Measurements from ENCODE around the gene AMZ1. TPM values are rescaled to one million over a fixed set of nuclear protein-coding genes. Genes with fewer than 3 reads are reported as not detected.

AMZ1 gene
- total RNA-seq, 1 donor from 2014 or later, result 0.05 TPM

GRCh38 chr7:2753148-2753547 lies 65.1 kb downstream of the AMZ1 start:
- intact Hi-C loops (cut with DNase I), result no loop called here
- DNase-seq (ENCODE audit: missing footprints), result no peak
- ATAC-seq, result no peak

DNA sequence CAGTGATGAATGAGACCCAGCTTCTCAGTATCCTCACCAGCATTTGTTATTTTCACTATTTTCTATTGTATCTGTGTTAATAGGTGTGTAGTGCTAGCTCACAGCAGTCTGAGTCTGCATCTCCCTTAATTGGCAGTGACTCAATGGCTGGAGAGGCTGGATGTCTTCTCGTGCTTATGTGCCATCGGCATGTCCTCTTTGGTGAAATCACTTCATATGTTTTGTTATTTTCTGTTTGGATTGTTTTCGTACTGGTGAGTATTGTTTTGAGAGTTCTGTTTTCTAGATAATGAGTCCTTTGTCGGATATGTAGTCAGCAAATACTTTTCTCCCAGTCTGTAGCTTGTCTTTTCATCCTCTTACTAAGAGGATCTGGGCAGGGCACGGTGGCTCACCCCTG lies 66.1 kb downstream of the AMZ1 start:
- ATAC-seq (no peak), DNase-seq (ENCODE audit: missing footprints) (no peak)
- intact Hi-C loops (cut with DNase I), result no loop called here

DNA sequence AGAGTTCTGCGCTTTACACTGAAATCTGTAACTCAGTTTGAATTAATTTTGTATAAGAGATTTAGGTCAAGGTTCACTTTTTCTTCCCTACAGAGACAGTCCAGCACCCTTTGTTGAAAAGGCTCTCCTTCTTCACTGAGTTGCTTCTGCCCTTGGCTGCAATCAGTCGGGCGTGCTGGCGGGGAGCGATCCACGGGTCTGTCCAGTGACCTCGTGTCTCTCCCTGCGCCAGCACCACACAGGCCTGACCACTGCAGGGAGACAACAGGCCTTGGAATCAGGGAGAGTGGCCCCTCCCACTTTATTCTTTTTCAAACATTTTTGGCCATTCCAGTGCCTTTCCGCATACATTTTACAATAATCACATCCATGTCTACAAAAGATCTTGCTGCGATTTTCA lies 66.9 kb downstream of the AMZ1 start:
- no peak for ATAC-seq
- intact Hi-C loops (cut with DNase I), result no loop called here
- no peak for DNase-seq (ENCODE audit: missing footprints)

DNA sequence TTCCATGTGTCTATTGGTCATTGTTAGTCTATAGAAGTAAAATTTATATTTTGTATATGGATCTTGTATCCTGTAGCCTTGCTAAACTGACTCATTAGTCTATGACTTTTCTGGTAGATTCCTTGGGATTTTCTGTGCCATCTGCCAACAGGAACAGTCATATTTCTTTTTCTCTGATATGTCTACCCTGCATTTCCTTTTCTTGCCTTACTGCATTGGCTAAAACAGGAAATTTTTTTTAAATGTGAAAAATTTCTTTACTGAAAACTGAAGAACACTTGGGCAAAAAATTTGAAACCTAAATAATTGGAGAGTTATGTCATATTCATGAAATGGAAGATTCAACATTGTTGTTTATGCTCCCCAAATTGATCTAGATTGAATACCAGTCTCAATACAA lies 67.5 kb downstream of the AMZ1 start:
- no peak for DNase-seq (ENCODE audit: missing footprints)
- intact Hi-C loops (cut with DNase I), result no loop called here
- no peak for ATAC-seq

GRCh38 chr7:2757361-2757903 lies 69.4 kb downstream of the AMZ1 start:
- DNase-seq (ENCODE audit: missing footprints) (peak; percentile 69), ATAC-seq (no peak)
- intact Hi-C loops (cut with DNase I), result no loop called here

- DNase-seq (ENCODE audit: missing footprints) (no peak), ATAC-seq (peak; percentile 39)
- intact Hi-C loops (cut with DNase I), result no loop called here
Observed at GRCh38 chr7:2757904-2758672, 70.1 kb downstream of the AMZ1 start.

GRCh38 chr7:2758673-2759616 lies 70.9 kb downstream of the AMZ1 start:
- intact Hi-C loops (cut with DNase I), result no loop called here
- DNase-seq (ENCODE audit: missing footprints) (no peak), ATAC-seq (no peak)

GRCh38 chr7:2759736-2760097 lies 71.7 kb downstream of the AMZ1 start:
- ATAC-seq (no peak), DNase-seq (ENCODE audit: missing footprints) (no peak)

GRCh38 chr7:2760098-2760889 lies 72.3 kb downstream of the AMZ1 start:
- intact Hi-C loops (cut with DNase I), result loop anchor here (5.0 kb wide), 1 partner anchor 82 kb away; the partner anchor contains the start of gene GNA12
- peak; percentile 74 for DNase-seq (ENCODE audit: missing footprints)
- ATAC-seq, result peak; percentile 76

More at GRCh38 chr7:2759736-2760097, 71.7 kb downstream of the AMZ1 start:
- intact Hi-C loops (cut with DNase I), result loop anchor here (5.0 kb wide), 1 partner anchor 83 kb away; the partner anchor contains the start of gene GNA12

DNA sequence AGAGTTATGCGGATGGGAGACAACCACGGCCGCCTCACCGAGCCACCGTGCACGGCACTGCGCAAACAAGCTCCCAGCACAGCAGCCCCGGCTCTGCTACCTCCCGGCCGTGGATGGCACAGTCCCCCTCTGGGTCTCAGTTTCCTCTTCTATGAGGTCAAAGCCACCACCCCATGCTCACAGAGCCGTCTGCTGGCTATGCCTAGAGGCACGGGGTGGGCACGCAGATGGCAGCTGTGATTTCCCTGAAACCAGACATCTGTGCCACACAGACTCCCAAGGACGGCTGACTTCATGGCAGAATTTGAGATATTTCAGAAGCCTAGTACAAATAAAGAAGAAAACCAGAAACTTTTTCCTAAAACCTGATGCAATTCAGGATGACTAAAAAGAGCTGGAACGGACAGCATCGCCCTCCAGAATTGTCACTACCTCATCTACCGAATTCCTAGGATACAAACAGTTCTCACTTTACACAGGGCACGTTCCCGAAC lies 73.2 kb downstream of the AMZ1 start:
- intact Hi-C loops (cut with DNase I), result loop anchor here (5.0 kb wide), 1 partner anchor 81 kb away; the partner anchor contains the start of gene GNA12
- ATAC-seq (no peak), DNase-seq (ENCODE audit: missing footprints) (no peak)

GRCh38 chr7:2761801-2762497 lies 73.9 kb downstream of the AMZ1 start:
- intact Hi-C loops (cut with DNase I), result loop anchor here (2.0 to 5.0 kb wide), 2 partner anchors 35 to 80 kb away; partner anchors contain the start of gene GNA12
- peak; percentile 64 for DNase-seq (ENCODE audit: missing footprints)
- no peak for ATAC-seq

DNA sequence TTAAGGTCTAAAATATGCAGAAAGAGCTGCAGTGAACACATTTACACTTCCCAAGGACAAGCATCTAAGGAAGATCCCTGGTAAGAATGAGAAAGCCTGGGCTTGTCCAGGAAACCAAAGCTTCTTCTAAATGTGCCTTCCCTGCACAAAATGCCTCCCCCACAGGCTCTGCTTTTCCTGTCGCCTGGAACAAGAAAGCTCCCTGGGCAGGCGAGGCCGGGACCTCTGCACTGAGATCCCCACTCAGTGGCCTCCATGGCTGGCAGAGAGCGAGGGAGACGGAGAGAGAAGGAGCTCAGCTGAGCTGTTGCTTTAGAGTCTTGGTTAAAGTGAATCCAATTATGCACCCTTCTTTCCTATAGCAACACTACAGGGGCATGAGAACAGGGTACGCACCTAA lies 75.6 kb downstream of the AMZ1 start:
- DNase-seq (ENCODE audit: missing footprints) (no peak), ATAC-seq (no peak)
- intact Hi-C loops (cut with DNase I), result loop anchor here (2.0 to 5.0 kb wide), 2 partner anchors 33 to 79 kb away; partner anchors contain the start of gene GNA12

GRCh38 chr7:2764621-2765020 lies 76.6 kb downstream of the AMZ1 start:
- intact Hi-C loops (cut with DNase I), result loop anchor here (5.0 kb wide), 1 partner anchor 78 kb away; the partner anchor contains the start of gene GNA12
- no peak for DNase-seq (ENCODE audit: missing footprints)
- ATAC-seq, result no peak

Other genes with a start within 250 kb of the AMZ1 start
- not detected for gene GRIFIN, start 211.8 kb upstream of the AMZ1 start, total RNA-seq
- gene LFNG, start 168.4 kb upstream of the AMZ1 start, total RNA-seq, result 6.5 TPM
- 14.8 TPM for gene BRAT1, start 132.7 kb upstream of the AMZ1 start, total RNA-seq
- 11.5 TPM for gene IQCE, start 129.2 kb upstream of the AMZ1 start, total RNA-seq
- gene TTYH3, start 56.2 kb upstream of the AMZ1 start, total RNA-seq, result 15.8 TPM
- gene GNA12, start 156.1 kb downstream of the AMZ1 start, total RNA-seq, result 40.8 TPM